H1 (cell line): Measurements from ENCODE around the gene CMBL. TPM values are rescaled to one million over a fixed set of nuclear protein-coding genes. Genes with fewer than 3 reads are reported as not detected.

Experiments used
- GTF2F1 ChIP-seq: IDR thresholded peaks from 2 replicates; pipeline ENCODE4 v1.6.1; 2012; ENCODE audit warnings: low read depth, low read length, improper control_type of control experiment, borderline replicate concordance
- SIN3A ChIP-seq, 2 experiments: IDR thresholded peaks in 1 of 2; conservative IDR thresholded peaks in 1 of 2; 2 replicates each; pipeline ENCODE4 v1.6.1; 2011 to 2012; ENCODE audit warnings: low read length in 2 of 2, improper control_type of control experiment in 1 of 2, low read depth in 1 of 2, mild to moderate bottlenecking in 1 of 2
- polyA plus RNA-seq, 7 experiments: library from polyadenylated mRNA; depleted of rRNA in 3 of 7; stranded (reverse) in 5 of 7; unstranded in 2 of 7; fragments of >200 nt in 5 of 7; fragments of 200-250 nt in 2 of 7; gene quantifications; 1 replicate in 5 of 7; 2 replicates in 1 of 7; 4 replicates in 1 of 7; pipeline versions ENCODE4 v1.2.1 to v1.2.3, GENCODE V29; 2011 to 2013; ENCODE audit warnings: missing spikeins in 2 of 7, mixed read lengths in 2 of 7
- total RNA-seq: library from RNA; stranded (reverse); fragmentation: NEBNext Ultra II Directional; extraction: Animal tissue kit (Norgen Biotek cat#: 25700); gene quantifications from 2 replicates; pipeline ENCODE4 v1.2.1, GENCODE V29; 2021

CMBL gene
- total and polyA plus RNA-seq, 2 of the 8 experiments (the other 6 are each of a cell fraction or from before 2014, with no cell fraction given), result 27.9 to 32.1 TPM

DNA sequence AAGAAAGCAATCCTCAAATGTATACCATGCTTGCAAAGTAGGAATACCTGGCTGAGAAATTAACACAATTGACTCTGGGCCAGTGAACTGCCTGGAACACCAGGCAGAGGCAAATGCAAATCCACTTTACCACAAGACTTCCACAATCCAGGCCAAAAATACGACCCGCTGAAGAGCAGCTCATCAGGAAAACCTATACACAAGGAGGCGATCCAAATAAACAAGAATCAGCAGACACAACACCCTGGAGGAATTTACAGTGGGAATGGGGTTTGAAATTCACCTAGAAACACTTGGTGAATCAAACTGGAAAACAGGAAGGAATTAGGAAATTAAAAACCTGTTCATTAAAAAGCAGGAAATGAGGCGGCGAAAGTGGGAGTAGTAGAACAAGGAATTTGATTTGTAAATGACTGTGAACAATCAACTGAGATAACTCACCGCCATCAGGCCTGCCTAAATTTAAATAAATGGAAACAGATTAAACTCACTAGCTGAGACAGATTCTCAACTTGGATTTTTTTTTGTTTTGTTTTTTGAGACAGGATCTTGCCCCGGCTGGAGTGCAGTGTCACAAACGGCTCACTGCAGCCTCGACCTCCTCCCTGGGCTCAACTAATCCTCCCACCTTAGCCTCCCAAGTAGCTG is 15.9 kb downstream of the CMBL start (continued):
- TF ChIP-seq SIN3A (conservative IDR thresholded peaks at IDR 0.05 in 1 of 2, IDR thresholded peaks at IDR 0.05 in 1 of 2; ENCODE audit: low read depth in 1 of 2, low read length in 2 of 2) (no peak), GTF2F1 (no peak)
- TF ChIP-seq, all 59 proteins: peak for 0
